Neutrophil (primary cell): ENCODE measurements around the gene DNAH17.

Source experiments
- H3K27ac ChIP-seq: fragments of 200-600 bp; sonication (generic); 2 replicates; pipeline ENCODE4 v1.5.1; 2016; ENCODE audit warnings: mild to moderate bottlenecking, moderate library complexity
- H3K27me3 ChIP-seq: fragments of 200-600 bp; sonication (generic); 2 replicates; pipeline ENCODE4 v1.6.0; 2016; ENCODE audit warnings: mild to moderate bottlenecking
- H3K36me3 ChIP-seq: fragments of 200-600 bp; sonication (generic); 2 replicates; pipeline ENCODE4 v1.5.1; 2017
- H3K4me1 ChIP-seq, 2 experiments: fragments of 200-600 bp in 1 of 2; sonication (generic) in 1 of 2; 1 replicate in 1 of 2; 2 replicates in 1 of 2; pipeline versions ENCODE4 v1.5.1 to v1.6.1; 2013 to 2016; ENCODE audit warnings: low read depth in 1 of 2, low read length in 1 of 2, mild to moderate bottlenecking in 1 of 2, moderate library complexity in 1 of 2; ENCODE audit not compliant: control insufficient read depth in 1 of 2, insufficient read depth in 1 of 2
- H3K4me3 ChIP-seq, 2 experiments: fragments of 200-600 bp in 1 of 2; sonication (generic) in 1 of 2; 1 replicate in 1 of 2; 2 replicates in 1 of 2; pipeline ENCODE4 v1.5.1; 2013 to 2016; ENCODE audit warnings: low read depth in 1 of 2, low read length in 1 of 2, mild to moderate bottlenecking in 1 of 2, moderate library complexity in 1 of 2
- H3K9me3 ChIP-seq: fragments of 200-600 bp; sonication (generic); 2 replicates; pipeline ENCODE4 v1.5.1; 2016
- CTCF ChIP-seq: fragments of 200-600 bp; sonication (generic); IDR thresholded peaks from 2 replicates; pipeline ENCODE4 v1.5.1; 2016; ENCODE audit warnings: antibody characterized with exemption

The DNAH17 gene

GRCh38 chr17:78394209-78394608, 183.0 kb downstream of the DNAH17 start:
- peaks cover 75% of the 10 kb centered on the region for H3K36me3 ChIP-seq
- H3K27me3 ChIP-seq, result no peaks in the 10 kb centered on the region
- peaks cover 15 to 21% of the 10 kb centered on the region in 2 experiments for H3K4me1 ChIP-seq
- H3K4me3 ChIP-seq, result no peak overlapping the region
- no peak for TF ChIP-seq CTCF
- H3K9me3 ChIP-seq, result no peaks in the 10 kb centered on the region
- no peak overlapping the region for H3K27ac ChIP-seq

- peaks cover 69% of the 10 kb centered on the region for H3K36me3 ChIP-seq
- H3K27me3 ChIP-seq, result no peaks in the 10 kb centered on the region
- peaks cover 21 to 27% of the 10 kb centered on the region in 2 experiments for H3K4me1 ChIP-seq
- H3K27ac ChIP-seq, result no peak overlapping the region
- no peak for TF ChIP-seq CTCF
- no peaks in the 10 kb centered on the region for H3K9me3 ChIP-seq
- no peak overlapping the region for H3K4me3 ChIP-seq
Observed at GRCh38 chr17:78393575-78393974, 183.6 kb downstream of the DNAH17 start.

GRCh38 chr17:78392295-78392694, 184.9 kb downstream of the DNAH17 start:
- Histone ChIP-seq H3K27ac (peak overlapping the region; percentile 27), H3K4me1 (peaks cover 34 to 40% of the 10 kb centered on the region in 2 experiments), H3K27me3 (no peaks in the 10 kb centered on the region), H3K4me3 (no peak overlapping the region), H3K36me3 (peaks cover 56% of the 10 kb centered on the region), H3K9me3 (no peaks in the 10 kb centered on the region)
- no peak for TF ChIP-seq CTCF

- H3K4me1 ChIP-seq, result peaks cover 38 to 45% of the 10 kb centered on the region in 2 experiments
- H3K36me3 ChIP-seq, result peaks cover 52% of the 10 kb centered on the region
- H3K27ac ChIP-seq, result peak overlapping the region; percentile 27
- H3K4me3 ChIP-seq, result no peak overlapping the region
- H3K27me3 ChIP-seq, result no peaks in the 10 kb centered on the region
- no peak for TF ChIP-seq CTCF
- H3K9me3 ChIP-seq, result no peaks in the 10 kb centered on the region
Observed at GRCh38 chr17:78391843-78392242, 185.4 kb downstream of the DNAH17 start.

GRCh38 chr17:78391051-78391431, 186.2 kb downstream of the DNAH17 start:
- no peaks in the 10 kb centered on the region for H3K27me3 ChIP-seq
- no peak overlapping the region for H3K27ac ChIP-seq
- no peak overlapping the region for H3K4me3 ChIP-seq
- H3K36me3 ChIP-seq, result peaks cover 44% of the 10 kb centered on the region
- H3K4me1 ChIP-seq, result peaks cover 46 to 53% of the 10 kb centered on the region in 2 experiments
- TF ChIP-seq CTCF, result no peak
- H3K9me3 ChIP-seq, result no peaks in the 10 kb centered on the region
